ENCODE results near the gene LRRC75B.
A peak's percentile ranks its signal among the peaks of the same experiment; 100 is the strongest.
"Not testable (repeated sequence)": the region's sequence is repeated elsewhere in the genome, so short reads cannot be mapped to it uniquely, and the experiment has no call there.

LRRC75B gene

DNA sequence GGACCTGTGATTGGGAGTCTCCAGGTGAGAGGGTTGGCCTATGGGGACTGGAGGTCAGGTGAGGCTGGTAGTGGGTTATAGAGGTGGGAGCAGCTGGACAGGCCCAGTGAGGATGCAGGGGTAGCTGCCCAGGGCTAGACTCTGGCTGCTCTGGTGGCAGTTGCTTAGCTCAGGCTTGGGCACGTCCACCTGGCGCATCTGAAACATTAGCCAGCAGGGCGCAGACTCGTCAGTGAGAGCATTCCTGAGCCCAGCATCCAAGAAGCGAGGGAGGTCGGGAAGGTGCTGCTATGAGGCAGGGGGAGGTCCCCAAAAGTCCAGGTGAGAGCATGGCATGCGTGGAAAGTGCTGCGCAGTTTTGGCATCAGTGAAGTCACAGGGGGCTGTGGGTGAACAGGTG, 6.6 kb upstream of the LRRC75B start:
- no peak for DNase-seq (ENCODE audit: low read depth)
- H3K4me3 ChIP-seq (ENCODE audit: low read depth, low read length) = no peak overlapping the region
- TF ChIP-seq, protein P1, sequence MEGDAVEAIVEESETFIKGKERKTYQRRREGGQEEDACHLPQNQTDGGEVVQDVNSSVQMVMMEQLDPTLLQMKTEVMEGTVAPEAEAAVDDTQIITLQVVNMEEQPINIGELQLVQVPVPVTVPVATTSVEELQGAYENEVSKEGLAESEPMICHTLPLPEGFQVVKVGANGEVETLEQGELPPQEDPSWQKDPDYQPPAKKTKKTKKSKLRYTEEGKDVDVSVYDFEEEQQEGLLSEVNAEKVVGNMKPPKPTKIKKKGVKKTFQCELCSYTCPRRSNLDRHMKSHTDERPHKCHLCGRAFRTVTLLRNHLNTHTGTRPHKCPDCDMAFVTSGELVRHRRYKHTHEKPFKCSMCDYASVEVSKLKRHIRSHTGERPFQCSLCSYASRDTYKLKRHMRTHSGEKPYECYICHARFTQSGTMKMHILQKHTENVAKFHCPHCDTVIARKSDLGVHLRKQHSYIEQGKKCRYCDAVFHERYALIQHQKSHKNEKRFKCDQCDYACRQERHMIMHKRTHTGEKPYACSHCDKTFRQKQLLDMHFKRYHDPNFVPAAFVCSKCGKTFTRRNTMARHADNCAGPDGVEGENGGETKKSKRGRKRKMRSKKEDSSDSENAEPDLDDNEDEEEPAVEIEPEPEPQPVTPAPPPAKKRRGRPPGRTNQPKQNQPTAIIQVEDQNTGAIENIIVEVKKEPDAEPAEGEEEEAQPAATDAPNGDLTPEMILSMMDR (IDR thresholded peaks at IDR 0.05; ENCODE audit: low read depth, low read length, missing control alignments) = no peak
- in situ Hi-C loops (cut with HindIII; ENCODE audit: low sequenced_read_pairs) = no loop called here

DNA sequence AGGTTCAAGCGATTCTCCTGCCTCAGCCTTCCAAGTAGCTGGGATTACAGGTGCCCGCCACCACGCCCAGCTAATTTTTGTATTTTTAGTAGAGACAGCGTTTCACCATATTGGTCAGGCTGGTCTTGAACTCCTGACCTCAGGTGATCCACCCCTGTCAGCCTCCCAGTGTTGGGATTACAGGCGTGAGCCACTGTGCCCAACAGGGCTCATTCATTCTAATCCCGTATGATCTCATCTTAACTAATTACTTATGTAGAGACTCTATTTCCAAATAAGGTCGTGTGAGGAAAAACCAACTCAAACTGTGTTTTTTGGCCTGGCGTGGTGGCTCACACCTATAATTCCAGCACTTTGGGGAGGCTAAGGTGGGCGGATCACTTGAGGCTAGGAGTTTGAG, 4.2 kb upstream of the LRRC75B start:
- in situ Hi-C loops (cut with HindIII; ENCODE audit: low sequenced_read_pairs); DNase-seq (ENCODE audit: low read depth); H3K4me3 ChIP-seq (ENCODE audit: low read depth, low read length): not testable (repeated sequence)

DNA sequence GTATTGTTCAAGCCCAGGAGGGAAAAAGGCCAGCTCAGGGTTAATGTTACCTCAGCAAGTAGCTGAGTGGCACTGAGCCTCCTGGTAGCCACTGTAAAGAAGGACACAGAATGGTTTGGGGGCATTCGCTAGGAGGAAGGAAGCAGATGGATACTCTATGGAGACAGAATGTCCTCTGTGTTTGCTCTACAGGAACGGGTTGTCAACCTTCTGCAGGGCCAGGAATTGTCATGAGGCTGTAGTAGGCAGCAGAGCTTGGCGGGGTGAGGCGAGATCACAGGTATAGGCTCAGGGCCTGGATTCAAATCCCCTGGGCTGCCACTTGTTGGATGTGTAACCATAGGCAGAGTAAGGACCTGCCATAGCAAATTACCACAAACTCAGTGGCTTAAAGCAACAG, 3.0 kb upstream of the LRRC75B start:
- no peak for DNase-seq (ENCODE audit: low read depth)
- TF ChIP-seq, protein P1 (IDR thresholded peaks at IDR 0.05; ENCODE audit: low read depth, low read length, missing control alignments) = no peak
- in situ Hi-C loops (cut with HindIII; ENCODE audit: low sequenced_read_pairs) = no loop called here
- H3K4me3 ChIP-seq (ENCODE audit: low read depth, low read length) = no peak overlapping the region

DNA sequence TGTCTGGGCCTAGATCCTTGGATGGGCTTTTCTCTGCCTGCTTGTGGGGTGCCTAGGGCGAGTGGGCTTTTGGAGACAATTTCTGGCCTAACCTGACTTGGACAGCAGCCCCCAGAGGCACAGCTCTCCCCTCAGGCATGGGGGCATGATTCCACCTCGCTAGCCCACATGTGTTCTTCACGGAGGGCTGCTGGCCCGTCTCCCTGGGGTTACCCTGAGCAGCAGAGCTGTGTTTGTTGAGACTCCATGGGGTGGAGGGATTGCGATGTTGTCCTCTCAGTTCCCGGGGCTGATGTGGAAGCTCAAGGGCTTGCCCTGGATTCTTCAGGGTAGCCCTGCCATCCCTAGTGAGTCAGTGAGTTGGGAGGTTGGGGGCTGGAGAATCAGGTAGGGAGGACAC, 2.4 kb upstream of the LRRC75B start:
- in situ Hi-C loops (cut with HindIII; ENCODE audit: low sequenced_read_pairs) = no loop called here
- no peak overlapping the region for H3K4me3 ChIP-seq (ENCODE audit: low read depth, low read length)
- TF ChIP-seq, protein P1 (IDR thresholded peaks at IDR 0.05; ENCODE audit: low read depth, low read length, missing control alignments) = no peak
- DNase-seq (ENCODE audit: low read depth) = no peak

DNA sequence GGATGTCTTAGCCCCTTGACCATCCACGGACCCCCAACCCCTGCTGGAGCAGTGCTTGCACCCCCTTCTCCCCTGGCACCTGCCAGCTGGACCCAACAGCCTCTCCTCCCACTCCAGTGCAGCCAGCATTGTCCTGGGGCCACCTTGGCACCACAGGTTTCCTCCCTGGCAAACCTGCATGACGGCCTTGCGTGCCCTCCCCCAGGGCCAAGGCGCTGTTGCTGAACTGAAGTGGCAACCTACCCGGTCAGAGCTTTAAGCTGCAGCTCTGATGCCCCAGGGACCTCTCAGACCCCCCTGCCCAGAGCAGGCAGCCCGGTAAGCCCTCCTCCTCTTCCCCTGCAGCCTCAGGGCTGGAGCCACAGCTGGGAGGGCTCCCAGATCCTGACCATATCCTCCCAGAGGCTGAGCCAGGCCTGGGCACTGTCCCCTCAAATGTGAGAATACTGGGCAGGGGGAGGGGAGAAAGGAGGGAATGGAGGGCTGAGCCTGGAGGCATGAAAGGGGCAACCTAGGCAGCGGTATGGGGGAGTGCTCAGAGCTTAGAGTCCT, 1.8 kb upstream of the LRRC75B start:
- TF ChIP-seq, protein P1 (IDR thresholded peaks at IDR 0.05; ENCODE audit: low read depth, low read length, missing control alignments) = no peak
- in situ Hi-C loops (cut with HindIII; ENCODE audit: low sequenced_read_pairs) = no loop called here
- no peak for DNase-seq (ENCODE audit: low read depth)
- H3K4me3 ChIP-seq (ENCODE audit: low read depth, low read length) = no peak overlapping the region

DNA sequence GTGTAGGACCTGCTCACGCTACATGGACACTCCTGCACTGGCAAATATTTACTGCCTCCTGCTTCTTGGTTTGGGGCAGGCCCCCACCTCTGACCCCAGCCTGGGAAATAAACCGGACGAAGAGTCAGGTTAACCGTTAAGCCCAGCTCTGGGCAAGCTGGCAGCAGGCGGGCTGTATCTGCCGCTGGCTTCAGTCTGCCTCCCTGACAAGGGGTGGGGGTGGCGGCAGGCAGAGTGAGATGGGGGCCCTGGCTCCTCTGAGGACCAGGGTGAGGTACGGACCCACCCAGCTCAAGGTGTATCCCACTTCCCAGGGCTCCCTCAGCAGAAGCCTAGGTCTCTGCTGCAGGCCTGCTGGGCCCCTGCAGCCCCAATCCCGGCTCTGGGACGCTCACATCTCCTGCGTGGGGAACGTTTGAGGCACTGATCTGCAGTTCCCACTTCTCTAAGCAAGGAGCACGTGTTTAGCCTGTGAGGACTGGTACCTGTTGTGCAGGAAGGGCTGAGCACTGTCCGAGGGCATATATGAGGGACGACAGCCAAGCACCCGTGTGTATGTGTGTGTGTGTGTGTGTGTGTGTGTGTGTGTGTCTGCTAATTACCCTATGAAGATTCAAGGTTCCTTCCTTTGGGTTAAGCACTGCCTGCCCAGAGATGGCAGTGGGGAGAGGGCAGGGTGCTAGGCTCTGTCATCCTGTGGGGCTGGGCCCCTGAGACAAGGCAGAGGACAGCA, 1.1 kb upstream of the LRRC75B start:
- H3K4me3 ChIP-seq (ENCODE audit: low read depth, low read length) = no peak overlapping the region
- TF ChIP-seq, protein P1 (IDR thresholded peaks at IDR 0.05; ENCODE audit: low read depth, low read length, missing control alignments) = no peak
- DNase-seq (ENCODE audit: low read depth) = no peak
- in situ Hi-C loops (cut with HindIII; ENCODE audit: low sequenced_read_pairs) = no loop called here

DNA sequence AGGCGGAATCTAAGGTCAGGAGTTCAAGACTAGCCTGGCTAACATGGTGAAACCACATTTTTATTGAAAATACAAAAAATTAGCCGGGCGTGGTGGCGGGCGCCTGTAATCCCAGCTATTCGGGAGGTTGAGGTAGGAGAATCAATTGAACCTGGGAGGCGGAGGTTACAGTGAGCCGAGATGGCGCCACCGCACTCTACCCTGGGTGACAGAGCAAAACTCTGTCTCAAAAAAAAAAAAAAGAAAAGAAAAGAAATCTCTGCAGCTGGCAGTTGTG, 624 bp upstream of the LRRC75B start:
- in situ Hi-C loops (cut with HindIII; ENCODE audit: low sequenced_read_pairs); DNase-seq (ENCODE audit: low read depth): not testable (repeated sequence)
- peak overlapping the region; percentile 53 for H3K4me3 ChIP-seq (ENCODE audit: low read depth, low read length)

All from astrocyte of the cerebellum (primary cell).